DMS79 (cell line): ENCODE data around the gene KRTAP10-1.
A peak's percentile ranks its signal among the peaks of the same experiment; 100 is the strongest.
"Not testable (repeated sequence)": the region's sequence is repeated elsewhere in the genome, so short reads cannot be mapped to it uniquely, and the experiment has no call there.

Source experiments
- DNase-seq: peaks from one replicate; lab custom pipeline; 2025; lab: John Stamatoyannopoulos, UW

The KRTAP10-1 gene

DNA sequence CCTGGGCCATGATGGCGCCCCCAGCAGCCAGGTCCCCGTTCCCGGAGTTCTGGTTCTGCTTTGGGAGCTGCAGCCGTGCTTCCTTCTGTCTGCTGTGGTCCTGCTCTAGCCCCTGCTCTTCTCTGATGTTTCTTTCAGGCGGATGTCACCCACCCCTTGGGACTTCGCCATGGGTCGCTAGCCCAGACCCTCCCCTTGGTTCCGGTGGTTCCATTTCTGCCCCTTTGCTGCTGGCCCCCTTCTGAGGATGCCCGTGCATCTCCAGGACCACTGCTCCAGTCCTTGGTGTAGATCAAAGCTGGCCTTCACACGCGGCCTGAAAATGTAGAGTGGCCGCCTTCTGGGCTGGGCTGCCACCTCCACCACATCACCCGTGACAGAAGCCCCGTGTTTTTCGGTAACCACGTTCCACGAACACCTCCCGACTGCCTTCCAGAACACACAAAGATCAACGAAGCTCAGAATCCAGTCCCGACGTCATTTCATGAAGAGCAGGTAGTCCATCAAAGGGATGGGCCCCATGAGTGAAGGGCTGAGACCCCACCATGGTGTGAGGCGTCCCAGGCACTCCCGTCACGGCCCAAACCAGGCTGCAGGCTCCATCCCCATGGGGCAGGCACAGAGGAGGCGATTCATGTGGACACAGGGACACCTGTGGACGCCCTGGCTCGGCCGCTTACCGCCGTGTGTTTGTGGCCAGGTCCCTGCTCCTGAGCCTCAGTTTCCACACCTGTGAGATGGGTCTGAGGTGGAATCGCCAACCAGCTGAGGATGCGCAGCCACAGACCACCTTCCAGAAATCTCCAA lies 24.4 kb downstream of the KRTAP10-1 start:
- DNase-seq, result no peak

DNA sequence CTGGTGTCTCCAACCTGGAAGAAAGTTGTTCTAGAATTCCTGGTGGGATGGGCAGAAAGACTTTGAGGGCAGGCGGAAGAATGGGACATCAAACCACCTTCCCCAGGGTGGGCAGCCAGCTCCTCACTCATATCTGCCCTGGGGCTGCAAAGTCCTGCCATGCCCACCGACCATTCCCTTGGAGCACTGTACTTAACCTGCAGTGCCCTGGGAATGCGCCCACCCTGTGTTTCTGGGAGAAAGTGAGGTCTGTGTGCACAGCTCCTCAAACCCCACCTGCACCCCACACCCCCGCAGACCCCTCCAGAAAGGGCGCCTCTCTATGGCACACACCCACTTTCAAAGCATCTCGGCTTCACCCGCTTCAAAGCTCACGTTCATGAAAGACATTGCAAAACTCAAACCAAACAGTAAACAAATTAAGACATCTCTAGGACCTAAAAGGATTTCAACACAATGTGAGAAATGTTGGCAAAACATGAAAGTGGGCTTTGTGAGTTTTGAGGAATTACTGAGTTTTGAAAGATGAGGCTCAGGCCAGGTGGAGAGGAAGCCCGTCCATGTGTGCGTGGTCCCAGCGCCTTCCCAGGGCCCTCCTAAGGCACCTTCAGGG lies 25.1 kb downstream of the KRTAP10-1 start:
- DNase-seq, result no peak

DNA sequence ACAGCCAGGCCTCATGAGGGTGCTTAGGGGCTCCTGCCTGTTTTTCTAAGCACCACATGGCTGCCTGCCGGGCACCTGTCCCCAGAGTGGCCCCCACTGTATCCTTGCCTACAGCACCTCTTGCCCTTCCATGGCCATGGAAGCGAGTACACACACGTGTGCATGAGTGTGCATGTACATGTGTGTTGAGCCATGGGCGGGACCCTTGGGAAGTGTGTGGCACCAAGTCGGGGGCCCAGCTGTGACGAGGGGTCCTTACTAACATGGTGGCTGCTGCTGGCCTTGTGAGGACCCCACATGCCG lies 25.8 kb downstream of the KRTAP10-1 start:
- DNase-seq, result no peak

DNA sequence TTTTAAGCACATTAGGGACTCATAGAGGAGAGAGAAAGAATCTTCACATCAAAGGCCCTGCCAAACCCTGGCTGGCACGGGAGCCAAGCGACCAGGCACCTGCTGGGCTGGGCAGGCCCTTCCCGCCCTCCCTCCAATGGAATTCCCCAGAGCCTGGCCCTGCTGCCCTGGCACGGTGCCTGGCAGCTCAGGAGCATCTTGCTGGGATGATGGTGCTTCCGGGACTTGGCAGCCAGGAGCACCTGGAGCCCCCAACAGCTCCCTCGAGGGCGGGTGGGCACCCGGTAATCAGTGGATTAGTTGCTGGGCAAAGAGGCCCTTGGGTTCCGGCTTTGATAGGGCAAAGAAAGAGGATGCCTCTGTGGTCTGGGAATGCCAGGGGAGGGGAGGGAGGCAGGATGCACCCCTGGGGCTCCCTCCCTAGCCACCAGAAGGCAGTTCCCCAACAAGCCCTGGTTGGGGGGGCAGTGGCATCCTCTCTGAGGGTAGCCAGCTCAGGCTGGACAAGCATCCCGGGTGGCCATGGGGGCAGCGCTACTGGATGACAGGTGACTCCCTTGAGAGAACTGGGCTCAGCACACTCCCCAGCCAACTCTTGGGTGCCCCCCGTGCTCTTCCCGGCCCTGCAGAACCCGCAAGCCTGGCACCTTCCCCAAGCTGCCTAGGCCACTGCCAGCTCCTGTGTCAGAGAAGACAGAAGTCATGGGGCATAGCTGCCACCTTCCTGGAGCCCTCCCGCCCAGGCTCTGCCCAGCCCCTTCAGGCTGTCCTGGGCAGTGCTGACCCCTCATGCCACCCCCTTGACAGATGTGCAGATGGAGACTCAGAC lies 26.4 kb downstream of the KRTAP10-1 start:
- peak; percentile 82 for DNase-seq

DNA sequence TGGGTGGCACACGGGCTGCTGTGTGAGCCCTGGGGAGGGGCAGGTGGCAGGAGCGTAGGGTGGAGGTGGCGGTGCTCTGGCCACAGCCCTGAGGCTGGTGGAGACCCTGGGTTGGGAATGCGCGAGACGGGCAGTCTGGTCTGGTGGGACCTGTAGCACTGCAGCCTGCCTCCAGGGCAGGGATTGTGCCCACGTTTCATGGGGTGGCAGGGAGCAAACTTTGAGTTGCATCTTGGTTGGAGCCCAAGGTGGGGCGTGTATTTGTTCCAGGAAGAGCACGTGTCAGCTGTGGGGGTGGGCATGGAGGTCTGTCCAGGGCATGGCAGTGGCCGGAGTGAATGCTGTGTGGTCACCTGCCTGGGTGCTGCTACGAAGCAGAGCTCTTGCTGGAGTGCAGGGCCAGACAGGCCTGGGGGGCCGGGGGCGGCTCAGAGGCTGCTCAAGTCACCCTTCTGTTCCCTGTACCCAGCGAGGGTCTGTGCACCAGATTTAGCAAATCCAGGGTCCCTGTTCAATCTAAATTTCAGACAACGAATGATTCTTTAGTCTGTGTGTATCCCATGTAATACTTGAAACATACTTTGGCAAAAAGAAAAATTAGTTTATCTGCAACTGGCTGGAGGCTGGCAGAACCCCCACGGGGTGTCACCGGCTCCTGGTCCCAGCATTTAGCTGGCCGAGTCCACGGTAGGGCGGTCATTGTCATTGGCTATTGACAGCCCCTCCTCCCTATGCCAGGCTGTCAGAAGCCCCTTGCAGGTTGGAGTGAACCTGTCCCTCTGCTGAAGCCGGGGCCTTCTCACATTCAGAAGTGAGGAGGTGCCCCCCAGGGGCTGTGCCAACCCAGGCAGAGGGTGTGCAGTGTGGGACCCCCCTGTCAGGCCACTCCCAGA lies 27.3 kb downstream of the KRTAP10-1 start:
- DNase-seq, result no peak

DNA sequence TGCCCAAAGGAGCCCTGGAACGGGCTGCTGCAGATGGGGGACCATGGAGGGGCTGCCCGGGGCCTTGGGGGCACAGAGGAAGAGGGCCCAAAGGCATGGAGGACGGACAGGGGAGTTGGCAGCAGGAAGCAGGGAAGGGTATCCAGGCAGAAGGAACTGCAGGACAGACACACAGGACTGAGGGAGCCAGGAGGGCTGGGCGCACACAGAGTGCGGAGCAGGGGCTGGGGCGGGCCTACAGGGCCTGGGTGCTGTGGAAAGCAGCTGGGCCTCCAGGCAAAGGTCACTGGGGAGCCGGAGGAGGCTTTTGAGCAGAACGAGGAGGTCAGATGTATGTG lies 28.1 kb downstream of the KRTAP10-1 start:
- no peak for DNase-seq

DNA sequence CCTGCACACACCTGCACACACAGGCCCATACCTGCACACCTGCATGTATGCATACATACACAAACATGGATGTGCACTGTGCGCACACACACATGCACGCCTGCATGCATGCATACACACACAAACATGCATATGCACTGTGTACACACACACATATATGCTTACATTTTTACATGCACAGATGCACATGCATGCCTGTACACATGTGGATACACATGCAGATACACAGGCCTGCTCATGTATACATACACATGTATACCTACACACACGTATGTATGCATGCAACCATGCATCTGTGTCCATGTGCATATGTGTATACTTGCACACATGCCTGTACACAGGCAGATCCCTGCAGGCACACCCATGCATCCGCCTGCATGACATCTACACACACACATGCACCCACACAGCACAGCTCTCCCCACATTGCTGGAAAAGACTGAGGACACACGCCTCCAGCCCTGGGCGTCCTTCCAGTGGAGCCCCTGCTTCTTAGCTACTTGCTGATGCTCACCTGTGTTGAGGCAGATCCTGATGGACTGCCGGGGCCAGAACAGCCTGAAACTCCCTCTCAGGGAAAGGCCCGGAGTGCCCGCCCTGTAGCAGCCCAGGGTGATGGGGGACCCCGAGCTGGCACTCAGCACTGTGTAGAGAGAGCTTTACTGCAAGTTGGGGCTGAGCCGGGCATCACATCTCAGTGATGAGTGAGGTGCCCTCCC lies 28.6 kb downstream of the KRTAP10-1 start:
- no peak for DNase-seq

DNA sequence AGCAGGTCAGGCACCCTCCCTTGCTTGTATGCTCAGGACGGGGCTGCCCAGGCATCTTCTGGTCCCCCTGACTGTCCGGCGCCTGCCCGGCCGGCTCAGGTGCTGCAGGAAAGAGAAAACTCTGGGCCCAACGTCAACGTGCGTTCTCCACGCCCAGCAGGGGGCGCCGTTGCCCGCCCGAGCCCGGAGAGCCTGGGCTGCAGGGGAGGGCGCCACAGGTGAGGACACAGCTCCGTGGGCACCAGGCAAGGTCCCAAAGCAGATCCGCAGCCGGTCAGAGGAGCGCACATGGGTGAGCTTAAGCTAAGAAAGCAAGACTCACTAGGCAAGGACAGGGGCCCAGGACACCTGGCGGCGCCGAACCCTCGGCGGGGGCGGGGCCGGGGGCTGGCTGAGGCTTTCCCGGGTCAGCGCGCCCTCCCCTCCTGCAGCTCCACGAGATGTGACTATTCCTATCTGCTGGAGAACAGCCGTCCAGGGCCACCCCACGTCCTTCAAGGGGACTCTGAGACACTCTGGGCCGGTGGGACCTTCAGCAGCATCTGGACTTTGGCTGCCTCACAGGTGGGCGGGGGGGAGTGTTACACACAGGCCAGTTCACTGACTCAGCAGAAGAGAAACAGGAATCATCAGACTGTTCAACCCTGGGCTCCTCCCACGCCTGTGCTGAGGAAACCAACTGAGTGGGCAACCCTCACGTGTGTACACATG lies 29.3 kb downstream of the KRTAP10-1 start:
- no peak for DNase-seq

DNA sequence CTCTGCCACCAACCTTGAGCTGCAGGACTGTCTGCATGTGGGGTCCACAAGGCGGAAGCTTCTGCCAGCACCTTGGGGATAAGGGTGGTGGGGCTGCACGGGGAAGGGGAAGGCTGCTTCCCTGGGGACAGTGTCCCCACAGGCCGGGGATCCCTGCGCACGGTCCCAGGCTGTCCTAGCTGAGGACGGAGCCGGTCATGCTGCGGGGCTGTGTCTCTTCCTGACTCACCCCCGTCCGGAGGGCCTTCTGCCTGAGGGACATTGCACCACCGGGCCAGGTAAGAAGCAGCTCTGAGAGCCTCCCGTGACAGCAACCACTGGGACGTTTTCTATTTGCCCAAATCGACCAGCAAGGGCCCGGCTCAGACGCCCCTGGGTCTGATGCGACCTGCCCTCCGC lies 29.9 kb downstream of the KRTAP10-1 start:
- no peak for DNase-seq

DNA sequence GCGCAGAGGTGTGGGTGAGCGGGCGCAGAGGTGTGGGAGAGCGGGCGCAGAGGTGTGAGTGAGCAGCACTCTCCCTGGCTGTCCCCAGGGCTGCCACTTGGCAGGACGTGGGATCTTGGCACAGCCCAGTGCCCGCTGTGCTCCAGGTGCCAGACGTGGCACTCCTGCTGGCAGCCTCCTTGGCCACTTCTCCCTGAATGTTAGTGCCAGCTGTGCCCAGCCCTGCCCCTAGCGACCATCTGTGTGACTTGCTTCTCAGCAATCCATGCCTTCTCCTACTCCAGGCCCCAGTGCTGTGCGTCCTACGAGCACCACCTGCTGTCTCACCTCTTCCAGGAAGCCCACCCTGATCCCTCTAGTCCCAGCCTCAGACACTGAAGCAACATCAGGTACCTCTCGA lies 30.5 kb downstream of the KRTAP10-1 start:
- peak; percentile 13 for DNase-seq

DNA sequence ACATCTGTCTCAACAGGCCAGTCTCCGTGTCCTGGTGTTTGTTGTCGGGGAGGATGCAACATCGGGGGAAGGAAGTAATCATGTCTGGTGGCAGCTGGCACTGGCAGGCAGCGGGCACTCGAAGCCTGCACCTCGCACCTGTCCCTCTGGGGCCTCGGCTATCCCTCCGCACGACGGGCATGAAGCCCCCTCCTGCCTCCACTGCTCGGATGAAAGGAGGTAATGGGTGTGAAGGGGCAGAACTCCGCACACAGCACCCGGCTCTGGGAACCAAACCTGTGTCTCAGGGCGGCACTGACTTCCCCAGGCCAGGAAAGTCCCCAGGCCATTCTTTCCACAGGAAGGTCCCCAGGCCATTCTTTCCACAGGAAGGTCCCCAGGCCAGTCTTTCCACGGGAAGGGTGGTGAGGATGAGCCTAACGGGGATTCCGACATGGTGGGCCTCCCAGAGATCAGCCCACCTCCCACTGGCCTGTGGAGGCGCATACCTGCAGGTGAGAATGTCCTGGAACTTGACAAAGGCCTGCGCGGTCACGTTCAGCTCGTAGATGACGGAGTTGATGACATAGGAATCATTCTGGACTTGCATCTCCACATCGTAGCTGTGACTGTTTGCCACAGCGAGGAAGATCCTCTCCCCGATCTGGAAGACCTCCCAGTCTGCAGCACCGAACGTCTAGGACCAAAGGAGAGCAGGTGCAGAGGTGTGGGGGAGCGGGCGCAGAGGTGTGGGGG lies 31.1 kb downstream of the KRTAP10-1 start:
- no peak for DNase-seq

DNA sequence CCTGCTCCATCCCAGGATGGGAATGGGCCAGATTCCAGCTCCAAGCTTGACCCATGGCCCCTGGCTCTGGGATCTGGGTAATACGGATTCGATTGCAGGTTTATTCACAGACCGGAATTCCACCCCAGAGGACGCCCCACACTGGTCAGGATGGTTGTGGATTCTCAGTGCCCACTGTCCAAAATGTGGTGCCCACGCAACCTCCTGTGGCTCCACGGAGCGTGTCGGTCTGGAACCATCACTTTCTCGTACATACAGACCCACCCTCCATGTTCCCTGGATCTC lies 31.6 kb downstream of the KRTAP10-1 start:
- no peak for DNase-seq

DNA sequence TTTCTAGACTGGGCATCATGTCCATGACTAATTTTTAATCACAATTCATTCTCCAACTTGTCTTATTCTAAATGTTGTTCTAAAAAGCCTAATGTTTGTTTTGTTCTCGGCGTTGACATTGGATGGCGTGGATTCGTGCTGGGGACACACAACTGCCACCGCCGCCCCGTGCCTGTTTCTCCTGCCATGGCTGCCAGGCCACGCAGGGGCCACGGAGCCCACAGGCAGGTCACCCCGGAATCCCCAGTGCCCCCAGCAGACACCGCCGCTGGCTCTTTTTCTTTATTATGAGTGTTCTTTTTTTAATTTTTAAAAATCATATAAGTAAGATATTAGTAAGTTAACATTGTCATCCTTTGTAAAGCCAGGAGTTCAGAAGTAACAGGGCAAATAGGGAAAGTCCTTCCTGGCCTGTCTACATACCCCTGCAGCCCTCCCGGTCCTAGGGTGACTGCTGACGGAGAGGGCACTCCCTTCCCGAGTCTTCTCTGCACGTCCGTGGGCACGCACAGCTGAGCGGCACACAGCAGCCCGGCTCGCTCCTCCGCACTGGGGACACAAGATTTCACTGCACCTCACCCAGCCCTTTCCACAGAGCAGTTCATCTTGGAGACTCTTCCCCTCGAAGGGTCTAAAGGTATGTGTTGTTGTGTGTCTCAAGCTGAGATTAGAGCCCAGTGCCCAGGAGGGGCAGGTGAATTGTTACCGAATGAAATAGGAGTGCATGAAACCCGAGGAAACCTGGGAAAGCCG lies 32.1 kb downstream of the KRTAP10-1 start:
- DNase-seq, result no peak

DNA sequence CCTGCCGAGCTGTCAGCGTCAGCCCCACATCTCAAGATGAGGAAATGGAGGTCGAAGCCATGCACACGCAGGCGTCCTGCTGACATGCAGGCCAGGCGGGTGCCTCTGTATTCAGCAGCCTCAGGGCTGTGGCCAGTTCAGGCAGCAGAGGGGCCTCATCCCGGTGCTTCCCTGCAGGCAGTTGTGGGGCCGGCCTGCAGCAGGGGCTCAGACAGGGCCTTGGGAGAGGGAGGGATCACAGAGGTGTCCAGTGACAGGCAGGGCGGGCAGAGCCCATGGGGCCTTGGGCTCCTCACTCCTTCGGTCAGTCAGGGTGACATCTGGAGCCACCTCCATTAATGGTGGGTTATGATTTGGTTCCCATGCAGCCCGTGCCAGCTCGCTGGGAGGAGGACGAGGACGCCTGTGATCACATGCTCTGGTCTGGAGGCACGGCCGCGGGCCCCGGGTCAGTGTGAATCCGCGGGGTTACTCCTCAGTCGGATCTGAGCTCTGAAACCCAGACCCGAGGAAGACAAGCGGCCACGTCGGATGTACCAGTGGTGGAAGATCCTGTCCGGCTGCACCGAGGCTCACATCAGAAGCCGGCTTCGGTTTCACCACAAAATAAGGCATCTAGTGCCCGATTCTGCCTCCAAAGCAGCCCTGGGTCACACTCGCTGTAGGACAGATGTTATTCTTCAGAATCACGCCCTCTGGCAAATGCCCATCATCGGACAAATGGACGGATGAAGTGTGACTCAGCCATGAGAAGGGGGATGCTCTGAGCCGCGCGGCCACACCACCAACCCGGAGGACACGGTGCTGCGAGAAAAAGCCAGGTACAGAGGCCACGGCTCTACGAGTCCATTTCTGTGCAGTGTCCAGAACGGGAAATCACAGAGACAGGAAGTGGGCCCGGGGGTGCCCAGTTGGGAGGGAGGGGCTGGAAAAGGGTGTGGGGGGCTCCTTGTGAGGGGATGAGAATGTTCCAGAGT lies 33.4 kb downstream of the KRTAP10-1 start:
- DNase-seq, result no peak

DNA sequence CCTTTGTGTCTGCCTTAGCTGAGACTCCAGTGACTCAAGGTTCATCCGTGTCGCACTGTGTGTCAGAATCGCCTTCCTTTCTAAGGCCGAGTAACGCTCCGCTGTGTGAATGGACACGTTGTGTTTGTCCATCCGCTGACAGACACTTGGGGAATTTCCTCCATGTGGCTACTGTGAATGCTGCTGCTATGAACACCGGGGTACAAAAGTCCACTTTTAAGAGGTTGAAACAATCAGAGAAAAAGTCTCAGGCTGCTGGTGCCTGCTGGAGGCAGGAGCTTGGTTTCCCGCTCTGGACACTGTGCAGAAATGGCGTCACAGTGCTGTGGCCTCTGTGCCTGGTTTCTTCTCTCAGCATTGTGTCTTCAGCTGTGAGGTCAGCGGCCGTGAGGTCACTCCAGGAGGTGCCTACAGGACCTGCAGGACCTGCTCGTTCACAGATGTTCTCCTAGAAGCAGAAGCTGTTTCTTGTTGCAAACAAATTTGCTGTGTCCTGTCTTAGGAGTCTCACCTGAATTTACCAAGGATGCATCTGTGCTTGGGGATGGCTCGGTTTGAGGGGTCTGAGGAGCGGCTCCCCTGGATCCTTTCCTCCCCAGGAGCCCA lies 34.2 kb downstream of the KRTAP10-1 start:
- DNase-seq, result no peak

DNA sequence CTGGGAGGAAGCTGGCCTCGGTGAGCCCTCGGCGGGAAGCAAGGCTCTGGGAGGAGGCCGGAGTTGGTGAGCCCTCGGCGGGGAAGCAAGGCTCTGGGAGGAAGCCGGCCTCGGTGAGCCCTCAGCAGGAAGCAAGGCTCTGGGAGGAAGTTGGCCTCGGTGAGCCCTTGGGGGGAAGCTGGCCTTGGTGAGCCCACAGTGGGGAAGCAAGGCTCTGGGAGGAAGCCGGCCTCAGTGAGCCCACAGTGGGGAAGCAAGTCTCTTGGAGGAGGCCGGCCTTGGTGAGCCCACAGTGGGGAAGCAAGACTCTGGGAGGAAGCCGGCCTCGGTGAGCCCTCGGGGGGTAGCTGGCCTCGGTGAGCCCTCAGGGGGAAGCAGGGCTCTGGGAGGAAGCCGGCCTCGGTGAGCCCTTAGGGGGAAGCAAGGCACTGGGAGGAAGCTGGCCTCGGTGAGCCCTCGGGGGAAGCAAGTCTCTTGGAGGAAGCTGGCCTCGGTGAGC lies 36.0 kb downstream of the KRTAP10-1 start:
- no peak for DNase-seq

DNA sequence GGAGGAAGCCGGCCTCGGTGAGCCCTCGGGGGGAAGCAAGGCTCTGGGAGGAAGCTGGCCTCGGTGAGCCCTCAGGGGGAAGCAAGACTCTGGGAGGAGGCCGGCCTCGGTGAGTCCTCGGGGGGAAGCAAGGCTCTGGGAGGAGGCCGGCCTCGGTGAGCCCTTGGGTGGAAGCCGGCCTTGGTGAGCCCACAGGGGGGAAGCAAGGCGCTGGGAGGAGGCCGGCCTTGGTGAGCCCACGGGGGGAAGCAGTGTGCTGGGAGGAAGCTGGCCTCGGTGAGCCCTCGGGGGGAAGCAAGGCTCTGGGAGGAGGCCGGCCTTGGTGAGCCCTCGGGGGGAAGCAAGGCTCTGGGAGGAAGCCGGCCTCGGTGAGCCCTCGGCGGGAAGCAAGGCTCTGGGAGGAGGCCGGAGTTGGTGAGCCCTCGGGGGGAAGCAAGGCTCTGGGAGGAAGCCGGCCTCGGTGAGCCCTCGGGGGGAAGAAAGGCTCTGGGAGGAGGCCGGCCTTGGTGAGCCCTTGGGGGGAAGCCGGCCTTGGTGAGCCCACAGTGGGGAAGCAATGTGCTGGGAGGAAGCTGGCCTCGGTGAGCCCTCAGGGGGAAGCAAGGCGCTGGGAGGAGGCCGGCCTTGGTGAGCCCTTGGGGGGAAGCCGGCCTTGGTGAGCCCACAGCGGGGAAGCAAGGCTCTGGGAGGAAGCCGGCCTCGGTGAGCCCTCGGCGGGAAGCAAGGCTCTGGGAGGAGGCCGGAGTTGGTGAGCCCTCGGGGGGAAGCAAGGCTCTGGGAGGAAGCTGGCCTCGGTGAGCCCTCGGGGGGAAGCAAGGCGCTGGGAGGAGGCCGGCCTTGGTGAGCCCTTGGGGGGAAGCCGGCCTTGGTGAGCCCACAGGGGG lies 36.7 kb downstream of the KRTAP10-1 start:
- not testable (repeated sequence) for DNase-seq
